K562 (cell line): ENCODE results near the gene HOXD12. TPM values are rescaled to one million over a fixed set of nuclear protein-coding genes. Genes with fewer than 3 reads are reported as not detected.
A peak's percentile ranks its signal among the peaks of the same experiment; 100 is the strongest.

Experiments
- ATAC-seq: fragments of 200-7000 bp; cut with Tn5 transposase; 3 replicates; pipeline ENCODE4 v1.9.1; 2020; ENCODE audit warnings: moderate library complexity
- BruUV-seq: library from RNA; stranded (reverse); fragments of 400-500 nt; replicated peaks from 2 replicates; lab custom pipeline; 2021; lab: Mats Ljungman, UMichigan
- CTCF ChIA-PET: fragments of 300-600 bp; formaldehyde crosslinking; extraction: SDS; loops from one replicate; lab custom pipeline; 2021; ENCODE audit warnings: low intra/inter-chr PET ratio; lab: Yijun Ruan, JAX
- POLR2A ChIA-PET: fragments of 300-600, 350-650 bp; sonication (Branson Sonifier 250); formaldehyde crosslinking; extraction: SDS; loops from one replicate; lab custom pipeline; 2021; ENCODE audit warnings: antibody characterized with exemption, inconsistent platforms; lab: Yijun Ruan, JAX
- DNase-seq, 4 experiments: peaks; one replicate each; pipeline versions ENCODE4 v3.0.0 to v3.0.0-alpha.2; 2011 to 2018; ENCODE audit warnings: low spot score in 3 of 4, mixed read lengths in 3 of 4; ENCODE audit errors: extremely low read depth in 1 of 4
- FAIRE-seq: peaks from 2 replicates; lab custom pipeline; 2011; peaks lifted over from hg19 to GRCh38; lab: Jason Lieb, UNC
- H2AFZ ChIP-seq: 2 replicates; pipeline ENCODE4 v1.6.0; 2011; ENCODE audit warnings: low read depth, low read length, control low read depth, inconsistent platforms
- H3K27ac ChIP-seq: fragments of 200-600 bp; 3 replicates; pipeline ENCODE4 v1.8.0; 2011; ENCODE audit warnings: low read depth, mild to moderate bottlenecking, control low read depth, inconsistent platforms, low read length, moderate library complexity, mixed read lengths; ENCODE audit errors: extremely low read depth
- H3K27me3 ChIP-seq, 2 experiments: fragments of 300-600 bp in 1 of 2; 2 replicates in 1 of 2; 3 replicates in 1 of 2; pipeline versions ENCODE4 v1.6.0 to v1.8.0; 2011; ENCODE audit warnings: inconsistent platforms in 2 of 2, low read length in 2 of 2, mild to moderate bottlenecking in 1 of 2, mixed read lengths in 1 of 2, moderate library complexity in 1 of 2; ENCODE audit not compliant: control insufficient read depth in 2 of 2, insufficient read depth in 2 of 2
- H3K36me3 ChIP-seq: fragments of 300-600 bp; 3 replicates; pipeline ENCODE4 v1.8.0; 2011; ENCODE audit warnings: mild to moderate bottlenecking, low read length, inconsistent platforms; ENCODE audit not compliant: control insufficient read depth, insufficient read depth
- H3K4me1 ChIP-seq, 2 experiments: fragments of 200-600 bp in 1 of 2; replicated peaks in 1 of 2; 2 replicates in 1 of 2; 3 replicates in 1 of 2; pipeline versions ENCODE4 v1.5.1 to v1.8.0; 2011; ENCODE audit warnings: inconsistent platforms in 2 of 2, low read length in 2 of 2, mild to moderate bottlenecking in 1 of 2, mixed read lengths in 1 of 2, moderate library complexity in 1 of 2; ENCODE audit not compliant: control insufficient read depth in 2 of 2, insufficient read depth in 2 of 2
- H3K4me2 ChIP-seq: 2 replicates; pipeline ENCODE4 v1.6.1; 2011; ENCODE audit warnings: low read length, control low read depth, inconsistent platforms, mixed read lengths; ENCODE audit not compliant: insufficient read depth
- H3K4me3 ChIP-seq: fragments of 200-600 bp; sonication (generic), shearing (Covaris generic); 2 replicates; pipeline ENCODE4 v1.5.1; 2016; ENCODE audit warnings: control low read depth, inconsistent platforms
- H3K79me2 ChIP-seq: fragments of 200-600 bp; 3 replicates; pipeline ENCODE4 v1.8.0; 2011; ENCODE audit warnings: low read length, inconsistent platforms; ENCODE audit not compliant: control insufficient read depth, insufficient read depth
- H3K9ac ChIP-seq, 2 experiments: 2 replicates each; pipeline versions ENCODE4 v1.6.0 to v1.6.1; 2011; ENCODE audit warnings: low read depth in 2 of 2, low read length in 2 of 2, control low read depth in 1 of 2, inconsistent platforms in 1 of 2, mild to moderate bottlenecking in 1 of 2, mixed read lengths in 1 of 2; ENCODE audit not compliant: insufficient read depth in 1 of 2
- H3K9me1 ChIP-seq: one replicate; pipeline ENCODE4 v1.6.0; 2011; ENCODE audit warnings: inconsistent platforms, mild to moderate bottlenecking, low read length, moderate library complexity; ENCODE audit not compliant: control insufficient read depth, insufficient read depth
- H3K9me3 ChIP-seq: replicated peaks from 2 replicates; pipeline ENCODE4 v1.5.1; 2011; ENCODE audit warnings: low read depth, low read length, inconsistent platforms; ENCODE audit not compliant: control insufficient read depth, insufficient read depth
- H4K20me1 ChIP-seq: replicated peaks from 2 replicates; pipeline ENCODE4 v1.6.1; 2011; ENCODE audit warnings: low read length, inconsistent platforms, mixed read lengths; ENCODE audit not compliant: control insufficient read depth, insufficient read depth
- ATF1 ChIP-seq, 2 experiments: fragments of 450-650 bp in 1 of 2; IDR thresholded peaks; 2 replicates each; pipeline ENCODE4 v1.6.1; 2016; ENCODE audit warnings: missing compliant biosample characterization in 1 of 2, missing genetic modification characterization in 1 of 2
- BCOR ChIP-seq: fragments of 450-650 bp; IDR thresholded peaks from 2 replicates; pipeline ENCODE4 v1.6.1; 2016
- COPS2 ChIP-seq: fragments of 450-650 bp; conservative IDR thresholded peaks from 2 replicates; pipeline ENCODE4 v1.6.1; 2016; ENCODE audit warnings: mild to moderate bottlenecking, moderate library complexity
- CREM ChIP-seq: IDR thresholded peaks from 2 replicates; pipeline ENCODE4 v1.6.1; 2014; ENCODE audit warnings: antibody characterized with exemption, low read depth
- E2F8 ChIP-seq: fragments of 450-650 bp; IDR thresholded peaks from 2 replicates; pipeline ENCODE4 v1.7.1; 2018; ENCODE audit warnings: mild to moderate bottlenecking, low read depth; ENCODE audit not compliant: partially characterized antibody
- KDM5B ChIP-seq: fragments of 200-600 bp; sonication (generic); IDR thresholded peaks from 2 replicates; pipeline ENCODE4 v1.6.1; 2012; ENCODE audit warnings: low read depth, mild to moderate bottlenecking, moderate library complexity, low read length, control low read depth, inconsistent platforms; ENCODE audit not compliant: insufficient replicate concordance
- MXI1 ChIP-seq: IDR thresholded peaks from 2 replicates; pipeline ENCODE4 v1.6.1; 2011; ENCODE audit warnings: low read depth, mild to moderate bottlenecking, improper control_type of control experiment, low read length
- RBM25 ChIP-seq: fragments of 200-400 bp; formaldehyde crosslinking; IDR thresholded peaks from 2 replicates; pipeline ENCODE4 v1.6.1; 2018; ENCODE audit warnings: low read length, low read depth, moderate library complexity; ENCODE audit not compliant: severe bottlenecking
- SMAD3 ChIP-seq: fragments of 450-650 bp; formaldehyde crosslinking; conservative IDR thresholded peaks from 2 replicates; pipeline ENCODE4 v1.4.0; 2020; ENCODE audit warnings: mild to moderate bottlenecking
- SNRNP70 ChIP-seq: fragments of 200-400 bp; formaldehyde crosslinking; optimal IDR thresholded peaks from 2 replicates; pipeline ENCODE3; 2017; ENCODE audit warnings: low read depth, low read length
- ZFP36 ChIP-seq: fragments of 150-350 bp; IDR thresholded peaks from 2 replicates; pipeline ENCODE4 v1.6.1; 2018; ENCODE audit warnings: low read length, low read depth; ENCODE audit not compliant: partially characterized antibody
- ZNF174 ChIP-seq: fragments of 250-450 bp; sonication (Bioruptor Pico); IDR thresholded peaks from 2 replicates; pipeline ENCODE4 v1.4.0; 2020; ENCODE audit warnings: mild to moderate bottlenecking
- ZNF384 ChIP-seq: IDR thresholded peaks from 2 replicates; pipeline ENCODE4 v1.6.1; 2012; ENCODE audit warnings: low read depth, low read length, improper control_type of control experiment
- WGBS: fragments of 100-300 bp; shearing (Covaris generic); methylation state at CpG from one replicate; pipeline ENCODE4 v1.1.6; 2016; ENCODE audit warnings: low coverage, mixed read lengths; ENCODE audit not compliant: insufficient coverage; ENCODE audit errors: missing lambda C conversion rate; 5-methylcytosine and 5-hydroxymethylcytosine counted together
- in situ Hi-C: fragments of 300-500 bp; cut with MboI; formaldehyde crosslinking; loops from 4 replicates; pipeline ENCODE4 v1.15.0; 2018; ENCODE audit warnings: inconsistent platforms, mixed read lengths
- intact Hi-C: fragments of 100-400 bp; cut with micrococcal nuclease; formaldehyde crosslinking; loops from 2 replicates; pipeline ENCODE4 v1.14.2; 2022
- polyA plus RNA-seq, 8 experiments: library from polyadenylated mRNA; depleted of rRNA in 4 of 8; stranded (reverse) in 5 of 8; unstranded in 3 of 8; fragments of >200 nt; fragmentation: Nextera tagmentation in 2 of 8; fragmentation: Illumina TruSeq in 1 of 8; extraction: Ambion mirVana in 2 of 8; extraction: Trizol in 1 of 8; gene quantifications; 2 replicates each; pipeline versions ENCODE4 v1.2.1 to v1.2.3, GENCODE V29; 2011 to 2014; ENCODE audit warnings: inconsistent platforms in 1 of 8, missing spikeins in 1 of 8
- total RNA-seq, 7 experiments: library from RNA; depleted of rRNA in 6 of 7; stranded (reverse); fragments of >200 nt in 6 of 7; fragmentation: Illumina TruSeq in 2 of 7; extraction: Trizol in 2 of 7; gene quantifications; 2 replicates each; pipeline versions ENCODE4 v1.2.1 to v1.2.3, GENCODE V29; 2011 to 2021; ENCODE audit warnings: low replicate concordance in 1 of 7
- TF ChIP-seq, protein P1 (sequence below): sonication (generic); formaldehyde crosslinking; IDR thresholded peaks from 2 replicates; pipeline ENCODE4 v1.8.0; 2022; ENCODE audit warnings: mild to moderate bottlenecking, missing genetic modification reagents
- TF ChIP-seq, protein P2 (sequence below): fragments of 450-650 bp; IDR thresholded peaks from 2 replicates; pipeline ENCODE4 v1.6.1; 2014; ENCODE audit warnings: low read depth, mild to moderate bottlenecking, moderate library complexity, borderline replicate concordance

HOXD12 gene
- total and polyA plus RNA-seq, 9 of the 15 experiments (the other 6 are each of a cell fraction or from before 2014, with no cell fraction given), result not detected

DNA sequence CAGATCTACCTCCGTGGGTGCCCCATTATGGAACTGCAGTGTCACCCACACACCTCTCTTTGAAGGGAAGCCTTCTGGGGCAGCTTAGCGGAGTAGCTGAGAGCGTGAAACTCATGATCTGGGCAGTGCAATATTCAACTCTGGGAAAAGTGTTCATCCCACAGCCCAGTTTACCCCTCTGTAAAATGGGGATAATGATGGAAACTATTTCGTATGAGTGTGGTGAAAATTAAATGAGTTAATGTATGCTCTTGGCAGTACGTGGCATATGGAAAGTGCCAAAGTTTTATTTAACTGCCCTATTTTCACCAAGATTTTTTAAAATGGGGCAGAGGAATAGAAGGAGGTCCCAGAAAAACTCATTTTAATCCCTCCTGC is 27.3 kb upstream of the HOXD12 start:
- Histone ChIP-seq H3K79me2 (no peaks in the 10 kb centered on the region), H3K9me1 (peaks cover 1% of the 10 kb centered on the region), H3K9me3 (no peaks in the 10 kb centered on the region), H2AFZ (no peak overlapping the region), H3K4me2 (no peak overlapping the region), H3K36me3 (no peaks in the 10 kb centered on the region), H3K27me3 (peaks cover 75 to 76% of the 10 kb centered on the region in 2 experiments), H3K9ac (no peak overlapping the region), H3K4me3 (no peak overlapping the region), H4K20me1 (no peaks in the 10 kb centered on the region; the same call in 1 of the 2 replicates), H3K4me1 (peaks cover 3 to 20% of the 10 kb centered on the region in 2 experiments; a peak in 2 of 5 replicates), H3K27ac (no peak overlapping the region)
- POLR2A ChIA-PET, result interaction anchor here (0.6 to 1.2 kb wide), 2 partner anchors 19 to 58 kb away, joined by 3 to 4 read pairs; no protein-coding TSS in a partner anchor
- WGBS, result 2% methylated on average over 5 of the region's 5 CpGs
- BruUV-seq, result no TSS peak
- ATAC-seq (no peak), FAIRE-seq (no peak), DNase-seq (no peak)
- intact Hi-C loops, result loop anchor here (10.0 kb wide), 1 partner anchor 207 kb away; no protein-coding TSS in a partner anchor
- CTCF ChIA-PET, result no interaction called here
- in situ Hi-C loops, result loop anchor here (10.0 kb wide), 1 partner anchor 387 kb away; no protein-coding TSS in a partner anchor
- TF ChIP-seq ZFP36 (peak; percentile 2), ATF1 (CRISPR knock-in tag; IDR thresholded peaks at IDR 0.05) (no peak), ATF1 (tag; IDR thresholded peaks at IDR 0.05) (no peak), CREM (no peak), ZNF174 (CRISPR knock-in tag) (no peak), COPS2 (no peak), SNRNP70 (no peak), ZNF384 (no peak), BCOR (peak; percentile 49; the same call in 1 of the 2 replicates), RBM25 (peak; percentile 70), E2F8 (no peak), SMAD3 (no peak), KDM5B (no peak), MXI1 (no peak)
- TF ChIP-seq, protein P1, sequence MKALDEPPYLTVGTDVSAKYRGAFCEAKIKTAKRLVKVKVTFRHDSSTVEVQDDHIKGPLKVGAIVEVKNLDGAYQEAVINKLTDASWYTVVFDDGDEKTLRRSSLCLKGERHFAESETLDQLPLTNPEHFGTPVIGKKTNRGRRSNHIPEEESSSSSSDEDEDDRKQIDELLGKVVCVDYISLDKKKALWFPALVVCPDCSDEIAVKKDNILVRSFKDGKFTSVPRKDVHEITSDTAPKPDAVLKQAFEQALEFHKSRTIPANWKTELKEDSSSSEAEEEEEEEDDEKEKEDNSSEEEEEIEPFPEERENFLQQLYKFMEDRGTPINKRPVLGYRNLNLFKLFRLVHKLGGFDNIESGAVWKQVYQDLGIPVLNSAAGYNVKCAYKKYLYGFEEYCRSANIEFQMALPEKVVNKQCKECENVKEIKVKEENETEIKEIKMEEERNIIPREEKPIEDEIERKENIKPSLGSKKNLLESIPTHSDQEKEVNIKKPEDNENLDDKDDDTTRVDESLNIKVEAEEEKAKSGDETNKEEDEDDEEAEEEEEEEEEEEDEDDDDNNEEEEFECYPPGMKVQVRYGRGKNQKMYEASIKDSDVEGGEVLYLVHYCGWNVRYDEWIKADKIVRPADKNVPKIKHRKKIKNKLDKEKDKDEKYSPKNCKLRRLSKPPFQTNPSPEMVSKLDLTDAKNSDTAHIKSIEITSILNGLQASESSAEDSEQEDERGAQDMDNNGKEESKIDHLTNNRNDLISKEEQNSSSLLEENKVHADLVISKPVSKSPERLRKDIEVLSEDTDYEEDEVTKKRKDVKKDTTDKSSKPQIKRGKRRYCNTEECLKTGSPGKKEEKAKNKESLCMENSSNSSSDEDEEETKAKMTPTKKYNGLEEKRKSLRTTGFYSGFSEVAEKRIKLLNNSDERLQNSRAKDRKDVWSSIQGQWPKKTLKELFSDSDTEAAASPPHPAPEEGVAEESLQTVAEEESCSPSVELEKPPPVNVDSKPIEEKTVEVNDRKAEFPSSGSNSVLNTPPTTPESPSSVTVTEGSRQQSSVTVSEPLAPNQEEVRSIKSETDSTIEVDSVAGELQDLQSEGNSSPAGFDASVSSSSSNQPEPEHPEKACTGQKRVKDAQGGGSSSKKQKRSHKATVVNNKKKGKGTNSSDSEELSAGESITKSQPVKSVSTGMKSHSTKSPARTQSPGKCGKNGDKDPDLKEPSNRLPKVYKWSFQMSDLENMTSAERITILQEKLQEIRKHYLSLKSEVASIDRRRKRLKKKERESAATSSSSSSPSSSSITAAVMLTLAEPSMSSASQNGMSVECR (CRISPR knock-in tag), result no peak
- TF ChIP-seq, protein P2, sequence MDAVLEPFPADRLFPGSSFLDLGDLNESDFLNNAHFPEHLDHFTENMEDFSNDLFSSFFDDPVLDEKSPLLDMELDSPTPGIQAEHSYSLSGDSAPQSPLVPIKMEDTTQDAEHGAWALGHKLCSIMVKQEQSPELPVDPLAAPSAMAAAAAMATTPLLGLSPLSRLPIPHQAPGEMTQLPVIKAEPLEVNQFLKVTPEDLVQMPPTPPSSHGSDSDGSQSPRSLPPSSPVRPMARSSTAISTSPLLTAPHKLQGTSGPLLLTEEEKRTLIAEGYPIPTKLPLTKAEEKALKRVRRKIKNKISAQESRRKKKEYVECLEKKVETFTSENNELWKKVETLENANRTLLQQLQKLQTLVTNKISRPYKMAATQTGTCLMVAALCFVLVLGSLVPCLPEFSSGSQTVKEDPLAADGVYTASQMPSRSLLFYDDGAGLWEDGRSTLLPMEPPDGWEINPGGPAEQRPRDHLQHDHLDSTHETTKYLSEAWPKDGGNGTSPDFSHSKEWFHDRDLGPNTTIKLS, result no peak
